SK-N-SH (cell line): ENCODE results near the gene DIO3. TPM values are rescaled to one million over a fixed set of nuclear protein-coding genes. Genes with fewer than 3 reads are reported as not detected.

Source experiments
- CTCF ChIA-PET: fragments of 300-600, 350-600 bp; formaldehyde crosslinking; extraction: SDS; loops from one replicate; lab custom pipeline; 2021; lab: Yijun Ruan, JAX
- POLR2A ChIA-PET: fragments of 350-600 bp; sonication (Branson Sonifier 250); formaldehyde crosslinking; extraction: SDS; loops from one replicate; lab custom pipeline; 2020; ENCODE audit warnings: antibody characterized with exemption, inconsistent platforms; lab: Yijun Ruan, JAX
- DNase-seq: peaks from one replicate; pipeline ENCODE4 v3.0.0; 2012
- H2AFZ ChIP-seq: fragments of 200-600 bp; sonication (generic); 2 replicates; pipeline ENCODE4 v1.8.1; 2016; ENCODE audit warnings: antibody characterized with exemption, mild to moderate bottlenecking, low read depth
- H3F3A ChIP-seq: fragments of 200-600 bp; sonication (generic); replicated peaks from 2 replicates; pipeline ENCODE3; 2016; ENCODE audit warnings: antibody characterized with exemption, mild to moderate bottlenecking; ENCODE audit not compliant: insufficient read depth
- H3K27ac ChIP-seq, 2 experiments: fragments of 200-500 bp in 1 of 2; fragments of 200-600 bp in 1 of 2; sonication (Bioruptor generic) in 1 of 2; sonication (generic), shearing (Covaris generic) in 1 of 2; 2 replicates each; pipeline versions ENCODE4 v1.5.1 to v1.6.1; 2014 to 2016; ENCODE audit warnings: low read depth in 2 of 2, inconsistent platforms in 1 of 2, low read length in 1 of 2, mild to moderate bottlenecking in 1 of 2, mixed read lengths in 1 of 2
- H3K27me3 ChIP-seq: fragments of 200-600 bp; sonication (generic), shearing (Covaris generic); 2 replicates; pipeline ENCODE4 v1.6.1; 2016; ENCODE audit warnings: mixed run types; ENCODE audit not compliant: insufficient read depth
- H3K36me3 ChIP-seq, 2 experiments: fragments of 200-500 bp in 1 of 2; fragments of 200-600 bp in 1 of 2; sonication (Bioruptor generic) in 1 of 2; sonication (generic) in 1 of 2; replicated peaks in 1 of 2; 2 replicates each; pipeline versions ENCODE3 to v1.5.1; 2014 to 2016; ENCODE audit warnings: low read length in 1 of 2, mild to moderate bottlenecking in 1 of 2; ENCODE audit not compliant: insufficient read depth in 2 of 2, control insufficient read depth in 1 of 2
- H3K4me1 ChIP-seq, 2 experiments: fragments of 200-500 bp in 1 of 2; fragments of 200-600 bp in 1 of 2; sonication (Bioruptor generic) in 1 of 2; sonication (generic), shearing (Covaris generic) in 1 of 2; 2 replicates each; pipeline versions ENCODE4 v1.5.1 to v1.6.1; 2014 to 2016; ENCODE audit warnings: low read depth in 1 of 2, low read length in 1 of 2, mixed run types in 1 of 2; ENCODE audit not compliant: insufficient read depth in 2 of 2, control insufficient read depth in 1 of 2
- H3K4me2 ChIP-seq: fragments of 200-600 bp; sonication (generic), shearing (Covaris generic); 2 replicates; pipeline ENCODE4 v1.6.1; 2017; ENCODE audit warnings: mixed run types
- H3K4me3 ChIP-seq, 2 experiments: fragments of 200-500 bp in 1 of 2; fragments of 200-600 bp in 1 of 2; sonication (Bioruptor generic) in 1 of 2; sonication (generic), shearing (Covaris generic) in 1 of 2; 2 replicates each; pipeline versions ENCODE4 v1.5.1 to v1.8.1; 2014 to 2016; ENCODE audit warnings: low read depth in 2 of 2, inconsistent platforms in 1 of 2, low read length in 1 of 2, mild to moderate bottlenecking in 1 of 2, mixed read lengths in 1 of 2, moderate library complexity in 1 of 2
- H3K79me2 ChIP-seq: fragments of 200-600 bp; sonication (generic); 2 replicates; pipeline ENCODE4 v1.8.1; 2017; ENCODE audit warnings: mild to moderate bottlenecking; ENCODE audit not compliant: insufficient read depth
- H3K9ac ChIP-seq: fragments of 200-600 bp; sonication (generic); 2 replicates; pipeline ENCODE4 v1.6.1; 2017; ENCODE audit warnings: mixed run types
- H3K9me2 ChIP-seq: fragments of 200-600 bp; sonication (generic); 2 replicates; pipeline ENCODE4 v1.6.1; 2017; ENCODE audit warnings: mixed run types
- H3K9me3 ChIP-seq: fragments of 200-600 bp; sonication (generic); 2 replicates; pipeline ENCODE4 v1.6.1; 2017; ENCODE audit warnings: mixed run types, mild to moderate bottlenecking, moderate library complexity
- H4K20me1 ChIP-seq: fragments of 200-600 bp; sonication (generic); 2 replicates; pipeline ENCODE4 v1.6.1; 2017; ENCODE audit warnings: mild to moderate bottlenecking, mixed run types; ENCODE audit not compliant: insufficient read depth
- CHD2 ChIP-seq: fragments of 150-350 bp; IDR thresholded peaks from 2 replicates; pipeline ENCODE4 v1.6.1; 2018; ENCODE audit warnings: low read length; ENCODE audit not compliant: partially characterized antibody
- FOSL2 ChIP-seq: IDR thresholded peaks from 2 replicates; pipeline ENCODE4 v1.4.0; 2012; ENCODE audit warnings: low read depth, mild to moderate bottlenecking, moderate library complexity, borderline replicate concordance
- FOXJ3 ChIP-seq: sonication (generic); formaldehyde crosslinking; IDR thresholded peaks from 2 replicates; pipeline ENCODE4 v1.5.1; 2020; ENCODE audit warnings: mild to moderate bottlenecking, missing genetic modification reagents
- FOXM1 ChIP-seq: IDR thresholded peaks from 2 replicates; pipeline ENCODE4 v1.4.0; 2012; ENCODE audit warnings: low read depth, mild to moderate bottlenecking
- GATA2 ChIP-seq: sonication (generic); formaldehyde crosslinking; IDR thresholded peaks from 2 replicates; pipeline ENCODE4 v1.5.0; 2020; ENCODE audit warnings: mild to moderate bottlenecking, missing genetic modification reagents
- JUND ChIP-seq: IDR thresholded peaks from 2 replicates; pipeline ENCODE4 v1.4.0; 2012
- NRF1 ChIP-seq: IDR thresholded peaks from 2 replicates; pipeline ENCODE4 v1.6.1; 2012; ENCODE audit warnings: low read depth, mild to moderate bottlenecking, low read length
- RAD21 ChIP-seq: IDR thresholded peaks from 2 replicates; pipeline ENCODE4 v1.6.1; 2012; ENCODE audit warnings: mild to moderate bottlenecking, low read length
- REST ChIP-seq: IDR thresholded peaks from 2 replicates; pipeline ENCODE4 v1.6.1; 2012; ENCODE audit warnings: mild to moderate bottlenecking, low read depth, low read length, moderate library complexity
- SIN3A ChIP-seq: IDR thresholded peaks from 2 replicates; pipeline ENCODE4 v1.6.1; 2012; ENCODE audit warnings: low read depth, mild to moderate bottlenecking, low read length, moderate library complexity, borderline replicate concordance
- TAF1 ChIP-seq: IDR thresholded peaks from 2 replicates; pipeline ENCODE4 v1.6.1; 2012; ENCODE audit warnings: low read depth, mild to moderate bottlenecking, low read length, moderate library complexity, borderline replicate concordance
- USF1 ChIP-seq: IDR thresholded peaks from 2 replicates; pipeline ENCODE4 v1.4.0; 2012; ENCODE audit warnings: low read depth, borderline replicate concordance
- WGBS: methylation state at CpG from one replicate; pipeline ENCODE4 v1.1.6; 2017; ENCODE audit warnings: low lambda C conversion rate; 5-methylcytosine and 5-hydroxymethylcytosine counted together
- polyA plus RNA-seq, 3 experiments: library from polyadenylated mRNA; depleted of rRNA; stranded (reverse); fragments of >200 nt; gene quantifications; 2 replicates each; pipeline ENCODE4 v1.2.3, GENCODE V29; 2012
- TF ChIP-seq, protein P1 (sequence below): fragments of 150-350 bp; IDR thresholded peaks from 2 replicates; pipeline ENCODE4 v1.6.1; 2017; ENCODE audit warnings: antibody characterized with exemption, low read length, low read depth, borderline replicate concordance
- TF ChIP-seq, protein P2 (sequence below): fragments of 200-600 bp; sonication (generic); IDR thresholded peaks from 2 replicates; pipeline ENCODE4 v1.6.1; 2017; ENCODE audit warnings: antibody characterized with exemption, mild to moderate bottlenecking, moderate library complexity
- TF ChIP-seq, protein P3 (sequence below): IDR thresholded peaks from 2 replicates; pipeline ENCODE4 v1.4.0; 2012; ENCODE audit warnings: low read depth

Gene DIO3
- polyA plus RNA-seq, 1 of the 3 experiments (the other 2 are of a cell fraction), result not detected

DNA sequence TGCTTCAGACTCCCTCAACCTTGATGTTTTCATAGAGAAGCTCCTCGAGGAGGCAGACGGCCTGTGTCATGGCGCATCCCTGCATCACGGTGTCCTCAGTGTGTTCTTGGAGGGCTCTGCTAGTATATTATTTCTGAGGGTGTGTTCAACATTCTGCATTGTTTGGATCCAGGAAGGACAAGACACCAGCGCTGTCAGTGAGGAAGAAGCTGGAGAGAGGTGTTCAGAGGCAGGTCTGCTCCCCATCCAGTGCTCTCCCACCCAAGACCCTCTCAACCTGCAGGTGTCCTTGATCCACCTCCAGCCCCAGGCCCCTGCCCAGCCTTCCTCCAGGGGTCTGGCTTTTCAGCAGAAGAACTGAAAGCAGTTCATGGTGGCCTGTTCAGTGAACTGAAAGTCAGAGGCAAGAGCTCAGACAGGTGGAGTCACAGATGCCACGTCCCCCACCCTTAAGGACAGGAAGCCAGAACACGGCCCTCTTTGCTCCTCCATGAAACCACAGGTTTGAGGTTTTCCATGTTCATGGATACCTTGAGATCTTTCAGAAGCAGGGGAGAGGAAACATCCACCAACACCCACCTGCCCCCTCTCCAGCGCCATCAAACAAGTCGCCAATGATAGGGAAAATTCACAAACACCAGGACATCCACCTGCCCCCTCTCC is 37.4 kb downstream of the DIO3 start:
- 50% methylated on average over 8 of the region's 9 CpGs for WGBS
- H3K4me1 ChIP-seq, result peaks cover 0 to 2% of the 10 kb centered on the region in 2 experiments; a peak in 1 of 4 replicates
- no peaks in the 10 kb centered on the region for H3K36me3 ChIP-seq
- no peak overlapping the region for H3K4me2 ChIP-seq
- H3K9me3 ChIP-seq, result no peaks in the 10 kb centered on the region
- no peaks in the 10 kb centered on the region for H4K20me1 ChIP-seq
- ChIA-PET POLR2A (no interaction called here), CTCF (interaction anchor here (1.3 kb wide), 1 partner anchor 14 kb away, joined by 4 read pairs; no protein-coding TSS in a partner anchor)
- H3K27me3 ChIP-seq, result no peaks in the 10 kb centered on the region
- H3K79me2 ChIP-seq, result no peaks in the 10 kb centered on the region
- H3K27ac ChIP-seq, result no peak overlapping the region
- no peak overlapping the region for H2AFZ ChIP-seq
- no peak for DNase-seq
- H3F3A ChIP-seq, result no peaks in the 10 kb centered on the region
- H3K9ac ChIP-seq, result no peak overlapping the region
- TF ChIP-seq CHD2 (no peak), FOXM1 (no peak), GATA2 (CRISPR knock-in tag) (no peak), TAF1 (no peak), USF1 (no peak), RAD21 (no peak), FOXJ3 (CRISPR knock-in tag) (no peak), FOSL2 (no peak), SIN3A (no peak), JUND (no peak), NRF1 (no peak), REST (no peak)
- TF ChIP-seq, protein P1, sequence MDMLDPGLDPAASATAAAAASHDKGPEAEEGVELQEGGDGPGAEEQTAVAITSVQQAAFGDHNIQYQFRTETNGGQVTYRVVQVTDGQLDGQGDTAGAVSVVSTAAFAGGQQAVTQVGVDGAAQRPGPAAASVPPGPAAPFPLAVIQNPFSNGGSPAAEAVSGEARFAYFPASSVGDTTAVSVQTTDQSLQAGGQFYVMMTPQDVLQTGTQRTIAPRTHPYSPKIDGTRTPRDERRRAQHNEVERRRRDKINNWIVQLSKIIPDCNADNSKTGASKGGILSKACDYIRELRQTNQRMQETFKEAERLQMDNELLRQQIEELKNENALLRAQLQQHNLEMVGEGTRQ, result no peak
- TF ChIP-seq, protein P2, sequence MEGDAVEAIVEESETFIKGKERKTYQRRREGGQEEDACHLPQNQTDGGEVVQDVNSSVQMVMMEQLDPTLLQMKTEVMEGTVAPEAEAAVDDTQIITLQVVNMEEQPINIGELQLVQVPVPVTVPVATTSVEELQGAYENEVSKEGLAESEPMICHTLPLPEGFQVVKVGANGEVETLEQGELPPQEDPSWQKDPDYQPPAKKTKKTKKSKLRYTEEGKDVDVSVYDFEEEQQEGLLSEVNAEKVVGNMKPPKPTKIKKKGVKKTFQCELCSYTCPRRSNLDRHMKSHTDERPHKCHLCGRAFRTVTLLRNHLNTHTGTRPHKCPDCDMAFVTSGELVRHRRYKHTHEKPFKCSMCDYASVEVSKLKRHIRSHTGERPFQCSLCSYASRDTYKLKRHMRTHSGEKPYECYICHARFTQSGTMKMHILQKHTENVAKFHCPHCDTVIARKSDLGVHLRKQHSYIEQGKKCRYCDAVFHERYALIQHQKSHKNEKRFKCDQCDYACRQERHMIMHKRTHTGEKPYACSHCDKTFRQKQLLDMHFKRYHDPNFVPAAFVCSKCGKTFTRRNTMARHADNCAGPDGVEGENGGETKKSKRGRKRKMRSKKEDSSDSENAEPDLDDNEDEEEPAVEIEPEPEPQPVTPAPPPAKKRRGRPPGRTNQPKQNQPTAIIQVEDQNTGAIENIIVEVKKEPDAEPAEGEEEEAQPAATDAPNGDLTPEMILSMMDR, result no peak
- TF ChIP-seq, protein P3, sequence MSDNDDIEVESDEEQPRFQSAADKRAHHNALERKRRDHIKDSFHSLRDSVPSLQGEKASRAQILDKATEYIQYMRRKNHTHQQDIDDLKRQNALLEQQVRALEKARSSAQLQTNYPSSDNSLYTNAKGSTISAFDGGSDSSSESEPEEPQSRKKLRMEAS, result no peak
- no peaks in the 10 kb centered on the region for H3K9me2 ChIP-seq
- no peak overlapping the region for H3K4me3 ChIP-seq
